Sigmoid colon (tissue), 7 donors: ENCODE data around the gene FAM200B. TPM values are rescaled to one million over a fixed set of nuclear protein-coding genes. Genes with fewer than 3 reads are reported as not detected.

ENCODE experiments used
- DNase-seq: peaks from one replicate; pipeline ENCODE4 v3.0.0-alpha.2; 2019
- H3K27ac ChIP-seq, 4 donors: fragments of 200-600 bp; sonication (generic); one replicate each; pipeline ENCODE4 v1.5.1; 2016 to 2019; ENCODE audit warnings: mild to moderate bottlenecking in 1 of 4
- H3K27me3 ChIP-seq, 3 donors: fragments of 200-600 bp; sonication (generic); one replicate each; pipeline ENCODE4 v1.5.1; 2019; ENCODE audit warnings: mild to moderate bottlenecking in 1 of 3
- H3K36me3 ChIP-seq, 4 donors: fragments of 200-600 bp; sonication (generic); one replicate each; pipeline ENCODE4 v1.5.1; 2016 to 2019
- H3K4me1 ChIP-seq, 4 donors: fragments of 200-600 bp; sonication (generic); one replicate each; pipeline ENCODE4 v1.5.1; 2017 to 2019
- H3K4me3 ChIP-seq, 4 donors: fragments of 200-600 bp; sonication (generic); one replicate each; pipeline ENCODE4 v1.5.1; 2017 to 2019; ENCODE audit warnings: mild to moderate bottlenecking in 2 of 4, moderate library complexity in 1 of 4
- H3K9me3 ChIP-seq, 4 donors: fragments of 200-600 bp in 3 of 4; sonication (generic) in 3 of 4; one replicate each; pipeline versions ENCODE4 v1.5.1 to v1.6.1; 2013 to 2019
- CTCF ChIP-seq, 4 experiments: fragments of 450-650 bp in 3 of 4; fragments of 200-600 bp in 1 of 4; IDR thresholded peaks; one replicate each; pipeline ENCODE4 v1.5.1; 2016 to 2019; ENCODE audit warnings: antibody characterized with exemption in 4 of 4, mild to moderate bottlenecking in 3 of 4, moderate library complexity in 2 of 4
- EP300 ChIP-seq, 4 donors: sonication (generic); formaldehyde crosslinking; IDR thresholded peaks; one replicate each; pipeline ENCODE4 v1.6.1; 2017; ENCODE audit warnings: antibody characterized with exemption in 4 of 4
- POLR2A ChIP-seq, 2 donors: fragments of 450-650 bp; IDR thresholded peaks; one replicate each; pipeline ENCODE4 v1.6.1; 2016; ENCODE audit warnings: antibody characterized with exemption in 2 of 2, mild to moderate bottlenecking in 2 of 2, moderate library complexity in 2 of 2
- POLR2AphosphoS5 ChIP-seq, 4 donors: sonication (generic); formaldehyde crosslinking; IDR thresholded peaks; one replicate each; pipeline ENCODE4 v1.6.1; 2017; ENCODE audit warnings: antibody characterized with exemption in 4 of 4
- WGBS, 2 donors: extraction: QIAGEN DNeasy Blood & Tissue Kit; methylation state at CpG; one replicate each; pipeline ENCODE4 v1.1.7; 2013; 5-methylcytosine and 5-hydroxymethylcytosine counted together
- intact Hi-C: fragments of 100-400 bp; cut with DNase I; formaldehyde crosslinking; loops from one replicate; pipeline ENCODE4 v1.15.1; 2023
- polyA plus RNA-seq, 3 donors: library from polyadenylated mRNA; stranded (reverse); fragments of 200-250 nt; gene quantifications; one replicate each; pipeline ENCODE4 v1.2.3, GENCODE V29; 2013
- total RNA-seq, 4 donors: library from RNA; depleted of rRNA; stranded (reverse); fragments of >200 nt; gene quantifications; one replicate each; pipeline ENCODE4 v1.1.0, GENCODE V29; 2016
- donor health status: healthy with polysubstance abuse.
- donor health status: Bipolar disorder and iron deficiency.
- donor health status: healthy.

The FAM200B gene
- total and polyA plus RNA-seq, 7 donors, result 36.4 to 105 (median 87.9) TPM

- Histone ChIP-seq H3K27me3 (no peaks in the 10 kb centered on the region), H3K27ac (no peak overlapping the region), H3K9me3 (no peaks in the 10 kb centered on the region), H3K4me1 (no peaks in the 10 kb centered on the region), H3K36me3 (no peaks in the 10 kb centered on the region), H3K4me3 (no peak overlapping the region)
- TF ChIP-seq CTCF (IDR thresholded peaks at IDR 0.05) (no peak), EP300 (IDR thresholded peaks at IDR 0.05) (no peak), POLR2AphosphoS5 (IDR thresholded peaks at IDR 0.05) (no peak), POLR2A (IDR thresholded peaks at IDR 0.05) (no peak)
- WGBS, 2 donors, result 98 to 100% methylated on average over 1 of the region's 1 CpG
- no peak for DNase-seq
- intact Hi-C loops, result no loop called here
Observed at GRCh38 chr4:15673337-15673736, 8.3 kb upstream of the FAM200B start.

- 87 to 96% methylated on average over 2 of the region's 2 CpGs for WGBS, 2 donors
- TF ChIP-seq POLR2A (IDR thresholded peaks at IDR 0.05) (no peak), CTCF (IDR thresholded peaks at IDR 0.05) (no peak), POLR2AphosphoS5 (IDR thresholded peaks at IDR 0.05) (no peak), EP300 (IDR thresholded peaks at IDR 0.05) (no peak)
- no peak overlapping the region for H3K27ac ChIP-seq
Observed at GRCh38 chr4:15674046-15674445, 7.6 kb upstream of the FAM200B start.

GRCh38 chr4:15674926-15675325, 6.7 kb upstream of the FAM200B start:
- H3K4me3 ChIP-seq, result no peak overlapping the region
- H3K27ac ChIP-seq, result no peak overlapping the region
- no peaks in the 10 kb centered on the region for H3K9me3 ChIP-seq
- no peaks in the 10 kb centered on the region for H3K4me1 ChIP-seq
- no peaks in the 10 kb centered on the region for H3K27me3 ChIP-seq
- WGBS, 2 donors, result 90 to 95% methylated on average over 4 of the region's 4 CpGs
- intact Hi-C loops, result no loop called here
- no peak for DNase-seq
- TF ChIP-seq POLR2A (IDR thresholded peaks at IDR 0.05), result no peak
- no peak for TF ChIP-seq EP300 (IDR thresholded peaks at IDR 0.05)
- no peak for TF ChIP-seq CTCF (IDR thresholded peaks at IDR 0.05)
- no peak for TF ChIP-seq POLR2AphosphoS5 (IDR thresholded peaks at IDR 0.05)
- H3K36me3 ChIP-seq, result no peaks in the 10 kb centered on the region

More at GRCh38 chr4:15674046-15674445, 7.6 kb upstream of the FAM200B start:
- Histone ChIP-seq H3K36me3 (no peaks in the 10 kb centered on the region), H3K9me3 (no peaks in the 10 kb centered on the region), H3K27me3 (no peaks in the 10 kb centered on the region), H3K4me3 (no peak overlapping the region), H3K4me1 (no peaks in the 10 kb centered on the region)
- DNase-seq, result no peak
- intact Hi-C loops, result no loop called here

- intact Hi-C loops, result no loop called here
- WGBS, 2 donors, result 87 to 95% methylated on average over 3 of the region's 3 CpGs
- DNase-seq, result no peak
- Histone ChIP-seq H3K27me3 (no peaks in the 10 kb centered on the region), H3K4me1 (no peaks in the 10 kb centered on the region), H3K4me3 (no peak overlapping the region), H3K36me3 (no peaks in the 10 kb centered on the region), H3K27ac (no peak overlapping the region), H3K9me3 (no peaks in the 10 kb centered on the region)
- TF ChIP-seq EP300 (IDR thresholded peaks at IDR 0.05), result no peak
- no peak for TF ChIP-seq POLR2A (IDR thresholded peaks at IDR 0.05)
- TF ChIP-seq POLR2AphosphoS5 (IDR thresholded peaks at IDR 0.05), result no peak
- TF ChIP-seq CTCF (IDR thresholded peaks at IDR 0.05), result no peak
Observed at GRCh38 chr4:15675356-15675755, 6.3 kb upstream of the FAM200B start.

GRCh38 chr4:15676039-15676438, 5.6 kb upstream of the FAM200B start:
- Histone ChIP-seq H3K4me1 (peaks cover 0 to 2% (median 2%) of the 10 kb centered on the region in 4 donors), H3K27ac (no peak overlapping the region), H3K36me3 (no peaks in the 10 kb centered on the region), H3K4me3 (no peak overlapping the region), H3K9me3 (no peaks in the 10 kb centered on the region), H3K27me3 (no peaks in the 10 kb centered on the region)
- intact Hi-C loops, result no loop called here
- WGBS, 2 donors, result 96 to 98% methylated on average over 1 of the region's 1 CpG
- TF ChIP-seq EP300 (IDR thresholded peaks at IDR 0.05) (no peak), CTCF (IDR thresholded peaks at IDR 0.05) (no peak)
- DNase-seq, result no peak
